ENCODE measurements around the gene ERC2.

The ERC2 gene

GRCh38 chr3:55683666-55684270, 784.5 kb downstream of the ERC2 start:
- TF ChIP-seq TEAD4 (IDR thresholded peaks at IDR 0.05), result no peak
- no peak for TF ChIP-seq EP300 (IDR thresholded peaks at IDR 0.05; ENCODE audit: borderline replicate concordance)

GRCh38 chr3:55682461-55682860, 785.8 kb downstream of the ERC2 start:
- TF ChIP-seq YY1 (IDR thresholded peaks at IDR 0.05; ENCODE audit: low read depth) (no peak), CEBPB (IDR thresholded peaks at IDR 0.05) (no peak), ZBTB7A (IDR thresholded peaks at IDR 0.05; ENCODE audit: low read depth) (no peak), TEAD4 (IDR thresholded peaks at IDR 0.05) (no peak), NFIC (IDR thresholded peaks at IDR 0.05) (no peak), USF1 (IDR thresholded peaks at IDR 0.05) (no peak), MAX (IDR thresholded peaks at IDR 0.05) (no peak), CREB1 (IDR thresholded peaks at IDR 0.05; ENCODE audit: low read depth) (no peak), TCF12 (IDR thresholded peaks at IDR 0.05; ENCODE audit: low read depth) (no peak), RAD21 (IDR thresholded peaks at IDR 0.05; ENCODE audit: low read depth) (no peak), FOXM1 (IDR thresholded peaks at IDR 0.05; ENCODE audit: borderline replicate concordance, low read depth) (no peak), EGR1 (IDR thresholded peaks at IDR 0.05) (no peak), EP300 (IDR thresholded peaks at IDR 0.05; ENCODE audit: borderline replicate concordance) (no peak), TAF1 (IDR thresholded peaks at IDR 0.05; ENCODE audit: low read depth) (no peak)

GRCh38 chr3:55678546-55679216, 789.6 kb downstream of the ERC2 start:
- TF ChIP-seq EP300 (IDR thresholded peaks at IDR 0.05; ENCODE audit: borderline replicate concordance) (no peak), CREB1 (IDR thresholded peaks at IDR 0.05; ENCODE audit: low read depth) (no peak), TAF1 (IDR thresholded peaks at IDR 0.05; ENCODE audit: low read depth) (no peak), TCF12 (IDR thresholded peaks at IDR 0.05; ENCODE audit: low read depth) (no peak)

GRCh38 chr3:55676643-55677042, 791.6 kb downstream of the ERC2 start:
- no peak for TF ChIP-seq EP300 (IDR thresholded peaks at IDR 0.05; ENCODE audit: borderline replicate concordance)
- TF ChIP-seq ZBTB7A (IDR thresholded peaks at IDR 0.05; ENCODE audit: low read depth), result no peak
- TF ChIP-seq CEBPB (IDR thresholded peaks at IDR 0.05), result no peak
- TF ChIP-seq USF1 (IDR thresholded peaks at IDR 0.05), result no peak
- TF ChIP-seq TAF1 (IDR thresholded peaks at IDR 0.05; ENCODE audit: low read depth), result no peak
- no peak for TF ChIP-seq TEAD4 (IDR thresholded peaks at IDR 0.05)
- TF ChIP-seq CREB1 (IDR thresholded peaks at IDR 0.05; ENCODE audit: low read depth), result no peak
- TF ChIP-seq YY1 (IDR thresholded peaks at IDR 0.05; ENCODE audit: low read depth), result no peak
- no peak for TF ChIP-seq EGR1 (IDR thresholded peaks at IDR 0.05)
- no peak for TF ChIP-seq FOXM1 (IDR thresholded peaks at IDR 0.05; ENCODE audit: borderline replicate concordance, low read depth)
- no peak for TF ChIP-seq REST (IDR thresholded peaks at IDR 0.05; ENCODE audit: low read depth)
- TF ChIP-seq NFIC (IDR thresholded peaks at IDR 0.05), result no peak
- no peak for TF ChIP-seq TCF12 (IDR thresholded peaks at IDR 0.05; ENCODE audit: low read depth)
- TF ChIP-seq RAD21 (IDR thresholded peaks at IDR 0.05; ENCODE audit: low read depth), result no peak
- TF ChIP-seq MAX (IDR thresholded peaks at IDR 0.05), result no peak

GRCh38 chr3:55675478-55675877, 792.8 kb downstream of the ERC2 start:
- no peak for TF ChIP-seq CREB1 (IDR thresholded peaks at IDR 0.05; ENCODE audit: low read depth)
- TF ChIP-seq TEAD4 (IDR thresholded peaks at IDR 0.05), result no peak
- no peak for TF ChIP-seq TAF1 (IDR thresholded peaks at IDR 0.05; ENCODE audit: low read depth)
- TF ChIP-seq REST (IDR thresholded peaks at IDR 0.05; ENCODE audit: low read depth), result no peak
- TF ChIP-seq YY1 (IDR thresholded peaks at IDR 0.05; ENCODE audit: low read depth), result no peak
- TF ChIP-seq MAX (IDR thresholded peaks at IDR 0.05), result no peak
- TF ChIP-seq EP300 (IDR thresholded peaks at IDR 0.05; ENCODE audit: borderline replicate concordance), result no peak
- no peak for TF ChIP-seq RAD21 (IDR thresholded peaks at IDR 0.05; ENCODE audit: low read depth)
- no peak for TF ChIP-seq FOXM1 (IDR thresholded peaks at IDR 0.05; ENCODE audit: borderline replicate concordance, low read depth)
- TF ChIP-seq NFIC (IDR thresholded peaks at IDR 0.05), result no peak
- TF ChIP-seq CEBPB (IDR thresholded peaks at IDR 0.05), result no peak
- TF ChIP-seq ZBTB7A (IDR thresholded peaks at IDR 0.05; ENCODE audit: low read depth), result no peak
- TF ChIP-seq EGR1 (IDR thresholded peaks at IDR 0.05), result no peak
- TF ChIP-seq TCF12 (IDR thresholded peaks at IDR 0.05; ENCODE audit: low read depth), result no peak
- TF ChIP-seq USF1 (IDR thresholded peaks at IDR 0.05), result no peak

All from Ishikawa (cell line).